ENCODE results near the gene GALNT18.

GALNT18 gene

GRCh38 chr11:11381471-11382105, 240.2 kb downstream of the GALNT18 start:
- Histone ChIP-seq H3K9me2 (replicated peaks; ENCODE audit: insufficient read depth, low read length) (no peaks in the 10 kb centered on the region), H3K79me2 (ENCODE audit: low read length) (no peaks in the 10 kb centered on the region), H3K27me3 (replicated peaks; ENCODE audit: insufficient read depth, low read length) (no peaks in the 10 kb centered on the region), H3K9ac (ENCODE audit: low read length) (no peak overlapping the region), H3K4me1 (ENCODE audit: low read length) (no peaks in the 10 kb centered on the region), H3K4me2 (ENCODE audit: low read depth, low read length) (no peak overlapping the region), H3K9me3 (replicated peaks; ENCODE audit: insufficient read depth, low read length) (no peaks in the 10 kb centered on the region), H4K20me1 (ENCODE audit: insufficient read depth, low read length) (no peaks in the 10 kb centered on the region), H3K27ac (ENCODE audit: low read length) (no peak overlapping the region), H3K4me3 (ENCODE audit: low read length) (no peak overlapping the region), H3F3A (ENCODE audit: insufficient read depth, low read length) (no peaks in the 10 kb centered on the region), H2AFZ (ENCODE audit: low read length) (no peak overlapping the region), H3K36me3 (replicated peaks; ENCODE audit: insufficient read depth, low read length) (no peaks in the 10 kb centered on the region)
- DNase-seq = no peak
- no peak for TF ChIP-seq CTCF (IDR thresholded peaks at IDR 0.05; ENCODE audit: low read length)
- TF ChIP-seq EZH2phosphoT487 (IDR thresholded peaks at IDR 0.05; ENCODE audit: low read length) = no peak
- no peak for TF ChIP-seq EZH2 (optimal IDR thresholded peaks at IDR 0.05; ENCODE audit: low read depth, low read length)

- H3K79me2 ChIP-seq (ENCODE audit: low read length) = no peaks in the 10 kb centered on the region
- H3K4me1 ChIP-seq (ENCODE audit: low read length) = no peaks in the 10 kb centered on the region
- no peaks in the 10 kb centered on the region for H3F3A ChIP-seq (ENCODE audit: insufficient read depth, low read length)
- H3K27me3 ChIP-seq (replicated peaks; ENCODE audit: insufficient read depth, low read length) = no peaks in the 10 kb centered on the region
- no peak overlapping the region for H3K4me3 ChIP-seq (ENCODE audit: low read length)
- H3K27ac ChIP-seq (ENCODE audit: low read length) = no peak overlapping the region
- no peak overlapping the region for H2AFZ ChIP-seq (ENCODE audit: low read length)
- no peak for TF ChIP-seq CTCF (IDR thresholded peaks at IDR 0.05; ENCODE audit: low read length)
- TF ChIP-seq EZH2phosphoT487 (IDR thresholded peaks at IDR 0.05; ENCODE audit: low read length) = no peak
- no peak for TF ChIP-seq EZH2 (optimal IDR thresholded peaks at IDR 0.05; ENCODE audit: low read depth, low read length)
- no peaks in the 10 kb centered on the region for H4K20me1 ChIP-seq (ENCODE audit: insufficient read depth, low read length)
- H3K9ac ChIP-seq (ENCODE audit: low read length) = no peak overlapping the region
- H3K36me3 ChIP-seq (replicated peaks; ENCODE audit: insufficient read depth, low read length) = no peaks in the 10 kb centered on the region
- H3K4me2 ChIP-seq (ENCODE audit: low read depth, low read length) = no peak overlapping the region
- no peaks in the 10 kb centered on the region for H3K9me2 ChIP-seq (replicated peaks; ENCODE audit: insufficient read depth, low read length)
- H3K9me3 ChIP-seq (replicated peaks; ENCODE audit: insufficient read depth, low read length) = no peaks in the 10 kb centered on the region
- no peak for DNase-seq
These were observed 240.9 kb downstream of the GALNT18 start for GRCh38 chr11:11380883-11381282.

- H3F3A ChIP-seq (ENCODE audit: insufficient read depth, low read length) = no peaks in the 10 kb centered on the region
- no peaks in the 10 kb centered on the region for H4K20me1 ChIP-seq (ENCODE audit: insufficient read depth, low read length)
- no peak overlapping the region for H3K9ac ChIP-seq (ENCODE audit: low read length)
- no peaks in the 10 kb centered on the region for H3K4me1 ChIP-seq (ENCODE audit: low read length)
- no peaks in the 10 kb centered on the region for H3K9me2 ChIP-seq (replicated peaks; ENCODE audit: insufficient read depth, low read length)
- TF ChIP-seq EZH2 (optimal IDR thresholded peaks at IDR 0.05; ENCODE audit: low read depth, low read length) = no peak
- TF ChIP-seq CTCF (IDR thresholded peaks at IDR 0.05; ENCODE audit: low read length) = no peak
- TF ChIP-seq EZH2phosphoT487 (IDR thresholded peaks at IDR 0.05; ENCODE audit: low read length) = no peak
- no peaks in the 10 kb centered on the region for H3K79me2 ChIP-seq (ENCODE audit: low read length)
- no peak overlapping the region for H3K27ac ChIP-seq (ENCODE audit: low read length)
- no peak overlapping the region for H3K4me3 ChIP-seq (ENCODE audit: low read length)
- H3K27me3 ChIP-seq (replicated peaks; ENCODE audit: insufficient read depth, low read length) = no peaks in the 10 kb centered on the region
- no peak overlapping the region for H2AFZ ChIP-seq (ENCODE audit: low read length)
- H3K4me2 ChIP-seq (ENCODE audit: low read depth, low read length) = no peak overlapping the region
- H3K36me3 ChIP-seq (replicated peaks; ENCODE audit: insufficient read depth, low read length) = no peaks in the 10 kb centered on the region
- H3K9me3 ChIP-seq (replicated peaks; ENCODE audit: insufficient read depth, low read length) = no peaks in the 10 kb centered on the region
- DNase-seq = no peak
These were observed 241.5 kb downstream of the GALNT18 start for GRCh38 chr11:11380340-11380739.
